ENCODE results near the gene LRP8.

DNA sequence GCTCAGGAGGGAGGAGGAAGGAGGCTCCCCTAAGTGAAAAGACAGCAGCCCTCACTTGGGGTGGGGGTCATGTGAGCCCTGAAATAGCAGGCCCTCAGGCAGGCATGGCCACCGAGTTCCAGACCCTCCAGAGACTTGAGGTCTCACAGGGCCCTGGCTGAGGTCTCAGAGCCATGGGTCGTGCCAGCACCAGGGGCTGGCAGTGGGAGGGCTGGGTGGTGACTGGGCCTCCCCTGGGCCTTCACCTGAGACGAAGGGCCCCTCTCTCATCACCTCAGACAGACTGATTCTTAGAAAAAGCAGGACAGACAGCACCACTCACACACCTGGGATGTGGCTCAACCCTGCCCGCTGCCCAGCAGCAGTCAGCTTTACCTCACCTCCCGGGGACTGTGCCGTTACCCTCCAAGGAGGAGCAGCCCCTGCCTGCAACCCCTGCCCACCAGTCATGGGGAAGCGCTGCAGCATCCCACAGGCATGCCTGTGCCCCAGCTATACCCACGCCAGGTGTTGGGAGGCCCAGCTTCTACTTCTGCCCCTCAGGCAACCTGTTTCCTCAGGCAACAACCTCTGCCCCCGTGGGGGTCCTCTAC lies 42.6 kb upstream of the LRP8 start:
- TF ChIP-seq, protein P1, sequence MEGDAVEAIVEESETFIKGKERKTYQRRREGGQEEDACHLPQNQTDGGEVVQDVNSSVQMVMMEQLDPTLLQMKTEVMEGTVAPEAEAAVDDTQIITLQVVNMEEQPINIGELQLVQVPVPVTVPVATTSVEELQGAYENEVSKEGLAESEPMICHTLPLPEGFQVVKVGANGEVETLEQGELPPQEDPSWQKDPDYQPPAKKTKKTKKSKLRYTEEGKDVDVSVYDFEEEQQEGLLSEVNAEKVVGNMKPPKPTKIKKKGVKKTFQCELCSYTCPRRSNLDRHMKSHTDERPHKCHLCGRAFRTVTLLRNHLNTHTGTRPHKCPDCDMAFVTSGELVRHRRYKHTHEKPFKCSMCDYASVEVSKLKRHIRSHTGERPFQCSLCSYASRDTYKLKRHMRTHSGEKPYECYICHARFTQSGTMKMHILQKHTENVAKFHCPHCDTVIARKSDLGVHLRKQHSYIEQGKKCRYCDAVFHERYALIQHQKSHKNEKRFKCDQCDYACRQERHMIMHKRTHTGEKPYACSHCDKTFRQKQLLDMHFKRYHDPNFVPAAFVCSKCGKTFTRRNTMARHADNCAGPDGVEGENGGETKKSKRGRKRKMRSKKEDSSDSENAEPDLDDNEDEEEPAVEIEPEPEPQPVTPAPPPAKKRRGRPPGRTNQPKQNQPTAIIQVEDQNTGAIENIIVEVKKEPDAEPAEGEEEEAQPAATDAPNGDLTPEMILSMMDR (IDR thresholded peaks at IDR 0.05): no peak
- TF ChIP-seq SIN3A (IDR thresholded peaks at IDR 0.05; ENCODE audit: borderline replicate concordance, insufficient read depth, low read depth, low read length): no peak
- no peak for TF ChIP-seq TCF7L2 (IDR thresholded peaks at IDR 0.05; ENCODE audit: low read depth, low read length)
- no peak for TF ChIP-seq POLR2AphosphoS5 (IDR thresholded peaks at IDR 0.05; ENCODE audit: low read depth, low read length)
